ENCODE measurements around the gene HOXA7.

The HOXA7 gene

GRCh38 chr7:27139334-27140125 is 16.9 kb downstream of the HOXA7 start:
- TF ChIP-seq TAF1 (IDR thresholded peaks at IDR 0.05; ENCODE audit: borderline replicate concordance, insufficient read depth, low read length): no peak
- TF ChIP-seq SIN3A (IDR thresholded peaks at IDR 0.05; ENCODE audit: borderline replicate concordance, insufficient read depth, low read length): no peak
- no peak for TF ChIP-seq REST (IDR thresholded peaks at IDR 0.05; ENCODE audit: insufficient read depth in 1 of 2, low read depth in 2 of 2, low read length in 2 of 2)
- no peak for TF ChIP-seq POLR2AphosphoS5 (IDR thresholded peaks at IDR 0.05; ENCODE audit: low read depth, low read length)
- no peak for TF ChIP-seq FOXP2 (optimal IDR thresholded peaks at IDR 0.05; ENCODE audit: borderline replicate concordance, extremely low read depth, extremely low read length, insufficient read depth)

- no peak for TF ChIP-seq FOXP2 (optimal IDR thresholded peaks at IDR 0.05; ENCODE audit: borderline replicate concordance, extremely low read depth, extremely low read length, insufficient read depth)
- no peak for TF ChIP-seq TAF1 (IDR thresholded peaks at IDR 0.05; ENCODE audit: borderline replicate concordance, insufficient read depth, low read length)
- TF ChIP-seq REST (IDR thresholded peaks at IDR 0.05; ENCODE audit: insufficient read depth in 1 of 2, low read depth in 2 of 2, low read length in 2 of 2): no peak
- no peak for TF ChIP-seq SIN3A (IDR thresholded peaks at IDR 0.05; ENCODE audit: borderline replicate concordance, insufficient read depth, low read length)
- TF ChIP-seq POLR2AphosphoS5 (IDR thresholded peaks at IDR 0.05; ENCODE audit: low read depth, low read length): no peak
Measured at GRCh38 chr7:27138985-27139333, 17.5 kb downstream of the HOXA7 start.

- no peak for TF ChIP-seq POLR2AphosphoS5 (IDR thresholded peaks at IDR 0.05; ENCODE audit: low read depth, low read length)
- TF ChIP-seq FOXP2 (optimal IDR thresholded peaks at IDR 0.05; ENCODE audit: borderline replicate concordance, extremely low read depth, extremely low read length, insufficient read depth): no peak
- TF ChIP-seq REST (IDR thresholded peaks at IDR 0.05; ENCODE audit: insufficient read depth in 1 of 2, low read depth in 2 of 2, low read length in 2 of 2): no peak
- TF ChIP-seq TAF1 (IDR thresholded peaks at IDR 0.05; ENCODE audit: borderline replicate concordance, insufficient read depth, low read length): no peak
- TF ChIP-seq SIN3A (IDR thresholded peaks at IDR 0.05; ENCODE audit: borderline replicate concordance, insufficient read depth, low read length): no peak
Measured at GRCh38 chr7:27138472-27138871, 18.0 kb downstream of the HOXA7 start.

GRCh38 chr7:27137640-27138315 is 18.7 kb downstream of the HOXA7 start:
- TF ChIP-seq POLR2AphosphoS5 (IDR thresholded peaks at IDR 0.05; ENCODE audit: low read depth, low read length) (no peak), SIN3A (IDR thresholded peaks at IDR 0.05; ENCODE audit: borderline replicate concordance, insufficient read depth, low read length) (no peak), TAF1 (IDR thresholded peaks at IDR 0.05; ENCODE audit: borderline replicate concordance, insufficient read depth, low read length) (no peak), REST (IDR thresholded peaks at IDR 0.05; ENCODE audit: insufficient read depth in 1 of 2, low read depth in 2 of 2, low read length in 2 of 2) (no peak), FOXP2 (optimal IDR thresholded peaks at IDR 0.05; ENCODE audit: borderline replicate concordance, extremely low read depth, extremely low read length, insufficient read depth) (no peak)
